Activated CD4-positive, alpha-beta T cell treated with anti-CD3 and anti-CD28 coated beads for 36 hours (primary cell): Measurements from ENCODE around the gene CERT1. TPM values are rescaled to one million over a fixed set of nuclear protein-coding genes. Genes with fewer than 3 reads are reported as not detected.

Source experiments
- ATAC-seq: fragments of 200-7000 bp; cut with Tn5 transposase; one replicate; pipeline ENCODE4 v1.10.0; 2021; ENCODE audit warnings: mild to moderate bottlenecking, moderate library complexity
- CTCF ChIA-PET: fragments of 350-600 bp; sonication (Branson Sonifier 250); formaldehyde crosslinking; loops from one replicate; lab custom pipeline; 2021; ENCODE audit warnings: antibody characterized with exemption; lab: Charles Lee
- POLR2A ChIA-PET: fragments of 350-600 bp; sonication (Branson Sonifier 250); formaldehyde crosslinking; loops from one replicate; lab custom pipeline; 2021; ENCODE audit warnings: antibody characterized with exemption, inconsistent platforms; lab: Charles Lee
- DNase-seq: peaks from one replicate; pipeline ENCODE4 v3.0.0-alpha.2; 2020
- H3K27ac Mint-ChIP-seq: one replicate; pipeline ENCODE4 v1.8.0; 2021; ENCODE audit warnings: mixed read lengths
- H3K27me3 Mint-ChIP-seq: one replicate; pipeline ENCODE4 v1.8.0; 2021; ENCODE audit warnings: mixed read lengths
- H3K36me3 Mint-ChIP-seq: one replicate; pipeline ENCODE4 v1.8.0; 2021; ENCODE audit warnings: low read depth, mixed read lengths
- H3K4me1 Mint-ChIP-seq: one replicate; pipeline ENCODE4 v1.8.0; 2021; ENCODE audit warnings: mixed read lengths
- H3K4me3 Mint-ChIP-seq: one replicate; pipeline ENCODE4 v1.8.0; 2021; ENCODE audit warnings: mild to moderate bottlenecking, moderate library complexity, mixed read lengths
- H3K9me3 Mint-ChIP-seq: one replicate; pipeline ENCODE4 v1.8.0; 2021; ENCODE audit warnings: low read depth, mixed read lengths
- intact Hi-C, 2 experiments: fragments of 100-400 bp; cut with DNase I in 1 of 2; cut with micrococcal nuclease in 1 of 2; formaldehyde crosslinking; loops; one replicate each; pipeline versions ENCODE4 v1.14.2 to v1.15.1; 2022 to 2024; cut with DNase I, micrococcal nuclease
- total RNA-seq, 2 experiments: library from RNA; stranded (reverse); gene quantifications; one replicate each; pipeline ENCODE4 v1.2.3, GENCODE V29; 2021

The CERT1 gene
- total RNA-seq, 2 experiments from 2014 or later, result 21.6 to 24.5 TPM

DNA sequence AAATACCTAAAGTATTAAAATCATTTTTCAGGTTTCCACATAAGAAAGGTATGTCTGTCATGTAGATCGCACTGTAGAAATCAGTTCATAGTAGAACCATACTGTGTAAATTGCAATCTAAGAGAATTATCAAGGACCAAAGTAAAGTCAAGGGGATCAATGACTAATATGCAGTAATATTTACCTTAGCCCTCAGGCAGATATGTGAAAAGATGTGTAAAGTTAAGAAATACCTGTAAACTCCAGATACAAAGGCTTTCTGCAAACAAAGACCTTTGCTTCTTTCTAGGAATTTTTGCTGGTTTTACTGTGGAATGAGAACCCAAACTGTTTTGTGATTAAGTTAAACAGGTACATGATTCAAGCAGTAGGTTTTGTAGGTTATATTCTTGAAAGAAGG is 11.8 kb upstream of the CERT1 start:
- no peak overlapping the region for H3K4me3 Mint-ChIP-seq
- ChIA-PET POLR2A (interaction anchor here (0.7 kb wide), 2 partner anchors 194 to 285 kb away, joined by 3 to 4 read pairs; partner anchors contain the start of gene POC5), CTCF (no interaction called here)
- H3K4me1 Mint-ChIP-seq, result peaks cover 60% of the 10 kb centered on the region
- peak overlapping the region; percentile 61 for H3K27ac Mint-ChIP-seq
- intact Hi-C loops, result loop anchor here in 1 of 2 experiments (10.0 kb wide), 1 partner anchor 1828 kb away; no protein-coding TSS in a partner anchor
- peaks cover 18% of the 10 kb centered on the region for H3K9me3 Mint-ChIP-seq
- DNase-seq (no peak), ATAC-seq (no peak)
- peaks cover 36% of the 10 kb centered on the region for H3K36me3 Mint-ChIP-seq
- no peaks in the 10 kb centered on the region for H3K27me3 Mint-ChIP-seq

DNA sequence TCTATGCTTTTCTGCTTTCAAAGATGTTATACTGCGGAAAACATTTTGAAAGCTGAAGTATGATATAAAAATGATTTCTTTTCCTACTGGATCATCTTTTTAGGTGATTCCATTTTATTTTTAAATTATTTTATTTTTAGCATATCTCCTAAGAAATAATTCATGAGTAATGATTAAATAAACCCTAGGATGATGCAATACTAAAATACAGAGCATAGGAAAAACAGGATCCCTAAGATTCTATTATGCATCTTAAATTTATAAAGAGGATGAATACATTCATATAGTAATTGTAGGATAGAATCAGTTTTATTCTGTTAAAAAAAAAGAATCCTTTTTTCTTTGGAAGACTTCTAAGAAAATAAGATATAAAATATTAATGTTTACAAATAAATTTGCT is 11.1 kb upstream of the CERT1 start:
- H3K4me1 Mint-ChIP-seq, result peaks cover 67% of the 10 kb centered on the region
- DNase-seq (no peak), ATAC-seq (no peak)
- no peaks in the 10 kb centered on the region for H3K27me3 Mint-ChIP-seq
- H3K27ac Mint-ChIP-seq, result peak overlapping the region; percentile 73
- intact Hi-C loops, result loop anchor here in 1 of 2 experiments (10.0 kb wide), 1 partner anchor 1828 kb away; no protein-coding TSS in a partner anchor
- no peak overlapping the region for H3K4me3 Mint-ChIP-seq
- ChIA-PET CTCF (no interaction called here), POLR2A (no interaction called here)
- H3K9me3 Mint-ChIP-seq, result peaks cover 18% of the 10 kb centered on the region
- peaks cover 41% of the 10 kb centered on the region for H3K36me3 Mint-ChIP-seq

DNA sequence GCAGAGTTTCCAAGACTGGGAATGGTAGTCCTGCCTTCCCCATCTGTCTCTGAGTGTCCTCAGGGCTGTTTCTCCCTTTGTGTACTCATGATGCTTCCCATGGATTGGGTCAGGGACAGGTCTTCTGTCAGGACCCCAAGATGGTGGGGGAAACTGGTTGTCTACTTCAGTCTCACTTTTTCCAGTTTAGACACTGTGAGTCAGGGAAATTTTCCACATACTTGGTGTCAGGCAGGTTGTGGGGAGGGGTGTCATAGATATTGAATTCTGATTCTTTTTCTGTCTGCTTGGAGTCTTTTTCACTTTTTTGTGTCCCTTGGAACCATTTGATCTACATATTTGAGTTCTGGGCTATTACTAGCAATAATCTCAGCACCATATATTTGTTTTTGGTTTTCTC is 10.6 kb upstream of the CERT1 start:
- no peak for ATAC-seq
- ChIA-PET POLR2A (no interaction called here), CTCF (interaction anchor here (0.6 kb wide), 1 partner anchor 44 kb away, joined by 4 read pairs; no protein-coding TSS in a partner anchor)
- peak; percentile 21 for DNase-seq
- Mint-ChIP-seq H3K27ac (peak overlapping the region; percentile 73), H3K4me1 (peaks cover 69% of the 10 kb centered on the region), H3K9me3 (peaks cover 18% of the 10 kb centered on the region), H3K4me3 (no peak overlapping the region), H3K36me3 (peaks cover 43% of the 10 kb centered on the region), H3K27me3 (no peaks in the 10 kb centered on the region)
- intact Hi-C loops, result loop anchor here in 1 of 2 experiments (10.0 kb wide), 1 partner anchor 1827 kb away; no protein-coding TSS in a partner anchor

DNA sequence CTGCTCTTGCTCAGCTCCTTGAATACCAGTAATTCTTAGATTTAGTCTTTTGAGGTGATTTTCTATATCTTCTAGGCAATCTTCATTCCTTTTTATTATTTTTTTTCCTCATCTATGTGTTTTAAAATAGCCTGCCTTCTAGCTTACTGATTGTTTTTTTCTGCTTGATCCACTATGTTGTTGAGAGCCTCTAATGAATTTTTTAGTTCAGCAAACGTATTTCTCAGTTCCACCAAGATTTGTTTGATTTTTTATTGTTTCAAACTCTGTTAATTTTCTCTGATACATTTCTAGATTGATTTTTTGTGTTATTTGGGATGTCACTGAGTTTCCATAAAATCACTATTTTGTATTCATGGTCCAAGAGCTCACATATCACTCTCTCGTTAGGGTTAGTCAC is 9.8 kb upstream of the CERT1 start:
- CTCF ChIA-PET, result interaction anchor here (0.8 to 1.2 kb wide), 2 partner anchors 9 to 47 kb away, joined by 3 read pairs; no protein-coding TSS in a partner anchor
- DNase-seq (no peak), ATAC-seq (no peak)
- no peaks in the 10 kb centered on the region for H3K27me3 Mint-ChIP-seq
- intact Hi-C loops, result loop anchor here in 1 of 2 experiments (10.0 kb wide), 1 partner anchor 1826 kb away; no protein-coding TSS in a partner anchor
- peaks cover 46% of the 10 kb centered on the region for H3K36me3 Mint-ChIP-seq
- peaks cover 18% of the 10 kb centered on the region for H3K9me3 Mint-ChIP-seq
- POLR2A ChIA-PET, result no interaction called here
- H3K27ac Mint-ChIP-seq, result no peak overlapping the region
- H3K4me3 Mint-ChIP-seq, result no peak overlapping the region
- peaks cover 71% of the 10 kb centered on the region for H3K4me1 Mint-ChIP-seq

DNA sequence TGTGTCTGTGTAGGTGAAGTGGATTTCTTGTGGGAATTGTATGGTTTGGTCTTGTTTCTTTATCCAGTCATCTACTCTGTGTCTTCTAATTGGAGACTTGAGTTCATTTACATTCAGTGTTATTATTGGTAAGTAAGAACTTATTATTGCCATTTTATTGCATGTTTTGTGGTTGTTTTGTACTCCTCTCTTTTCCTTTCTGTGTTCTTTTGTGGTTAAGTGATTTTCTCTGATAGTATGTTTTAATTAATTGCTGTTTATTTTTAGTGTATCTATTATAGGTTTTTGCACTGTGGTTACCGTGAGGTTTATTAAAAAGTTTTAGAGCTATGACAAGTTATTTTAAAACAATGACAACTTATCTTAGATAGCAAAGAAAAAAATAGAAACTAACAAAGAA is 8.3 kb upstream of the CERT1 start:
- H3K4me1 Mint-ChIP-seq, result peaks cover 62% of the 10 kb centered on the region
- H3K36me3 Mint-ChIP-seq, result peaks cover 50% of the 10 kb centered on the region
- H3K4me3 Mint-ChIP-seq, result no peak overlapping the region
- H3K9me3 Mint-ChIP-seq, result peaks cover 18% of the 10 kb centered on the region
- H3K27ac Mint-ChIP-seq, result no peak overlapping the region
- intact Hi-C loops, result loop anchor here in 1 of 2 experiments (10.0 kb wide), 1 partner anchor 1825 kb away; no protein-coding TSS in a partner anchor
- no peaks in the 10 kb centered on the region for H3K27me3 Mint-ChIP-seq
- DNase-seq (no peak), ATAC-seq (no peak)
- ChIA-PET CTCF (interaction anchor here (1.2 kb wide), 1 partner anchor 48 kb away, joined by 3 read pairs; no protein-coding TSS in a partner anchor), POLR2A (no interaction called here)

DNA sequence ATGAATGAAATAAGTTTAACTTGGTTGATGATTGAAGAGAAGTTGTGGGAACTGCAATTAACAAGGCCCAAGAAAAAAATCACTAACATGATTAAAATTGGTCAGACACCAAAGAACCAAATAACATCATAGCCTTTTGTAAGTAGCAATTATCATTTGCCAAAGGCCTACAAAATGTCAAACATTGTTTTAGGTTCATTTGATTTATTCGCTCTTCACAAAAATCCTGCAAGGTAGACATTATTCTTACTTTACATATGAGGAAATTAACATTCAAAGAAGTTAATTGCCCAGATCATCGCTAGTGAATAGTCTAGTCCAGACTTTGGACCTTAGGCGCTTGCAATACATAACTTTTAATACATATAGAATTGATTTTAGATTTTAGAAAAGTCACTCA is 2.9 kb upstream of the CERT1 start:
- no peaks in the 10 kb centered on the region for H3K27me3 Mint-ChIP-seq
- no peaks in the 10 kb centered on the region for H3K9me3 Mint-ChIP-seq
- no peak overlapping the region for H3K27ac Mint-ChIP-seq
- H3K4me3 Mint-ChIP-seq, result no peak overlapping the region
- DNase-seq, result no peak
- no peak for ATAC-seq
- intact Hi-C loops, result loop anchor here (5.0 kb wide), 2 partner anchors 153 to 177 kb away; partner anchors contain the start of gene HMGCR (in 1 of the 2)
- H3K4me1 Mint-ChIP-seq, result peaks cover 51% of the 10 kb centered on the region
- ChIA-PET POLR2A (no interaction called here), CTCF (no interaction called here)
- H3K36me3 Mint-ChIP-seq, result peaks cover 35% of the 10 kb centered on the region

DNA sequence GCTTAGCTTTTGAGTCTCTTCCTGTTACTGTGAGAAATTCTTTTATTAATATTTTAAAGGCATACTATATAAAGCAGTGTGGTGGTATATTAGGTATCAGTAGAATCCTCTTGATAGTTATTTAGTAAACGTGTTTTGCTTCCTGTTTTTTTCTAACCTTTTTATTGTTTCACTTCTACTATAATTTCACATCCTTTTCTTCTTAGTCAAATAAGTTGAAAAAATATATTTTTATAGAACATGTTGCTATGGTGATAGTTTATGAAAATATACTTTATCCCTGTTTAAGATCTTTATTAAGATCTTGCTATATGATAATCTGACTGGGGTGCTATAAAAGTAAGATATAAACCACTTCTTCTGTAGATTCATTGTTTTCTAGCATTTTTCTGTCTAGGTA is 2.4 kb upstream of the CERT1 start:
- intact Hi-C loops, result loop anchor here (2.0 to 5.0 kb wide), 3 partner anchors 153 to 461 kb away; partner anchors contain the start of genes GCNT4 (in 1 of the 2) and HMGCR (in 1 of the 2)
- Mint-ChIP-seq H3K27ac (no peak overlapping the region), H3K4me3 (no peak overlapping the region), H3K9me3 (no peaks in the 10 kb centered on the region), H3K4me1 (peaks cover 50% of the 10 kb centered on the region), H3K36me3 (peaks cover 32% of the 10 kb centered on the region), H3K27me3 (no peaks in the 10 kb centered on the region)
- ChIA-PET POLR2A (no interaction called here), CTCF (no interaction called here)
- DNase-seq (no peak), ATAC-seq (no peak)

DNA sequence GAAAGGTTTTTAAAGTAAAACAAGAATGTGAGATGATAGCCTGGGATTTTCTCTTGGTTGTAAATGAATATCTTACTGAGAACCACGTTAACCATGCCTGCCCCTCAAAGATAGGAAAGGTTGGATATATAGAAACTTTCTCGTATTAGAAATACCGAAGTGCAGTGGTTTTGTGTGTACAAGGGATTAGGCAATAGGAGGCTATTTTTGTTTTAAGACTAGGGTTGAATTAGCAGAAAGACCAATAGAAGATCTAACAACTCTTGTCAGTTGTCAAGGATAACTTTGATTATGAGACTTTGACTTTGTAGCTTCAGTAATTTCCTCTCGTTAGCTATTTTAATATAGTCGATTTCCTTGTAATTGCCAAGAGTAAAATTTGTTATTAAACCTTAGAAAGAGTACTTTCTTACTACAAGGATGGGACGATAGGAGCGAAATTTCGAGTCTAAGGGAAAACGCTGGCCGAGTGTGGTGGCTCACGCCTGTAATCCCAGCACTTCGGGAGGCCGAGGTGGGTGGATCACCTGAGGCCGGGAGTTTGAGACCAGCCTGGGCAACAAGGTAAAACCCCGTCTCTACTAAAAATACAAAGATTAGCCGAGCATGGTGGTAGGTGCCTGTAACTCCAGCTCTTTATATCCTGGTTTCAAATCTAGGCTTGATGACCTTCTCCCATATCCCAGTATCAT is 1.1 kb upstream of the CERT1 start:
- intact Hi-C loops, result loop anchor here (2.0 to 5.0 kb wide), 3 partner anchors 155 to 460 kb away; partner anchors contain the start of genes GCNT4 (in 1 of the 2) and HMGCR (in 1 of the 2)
- no peaks in the 10 kb centered on the region for H3K27me3 Mint-ChIP-seq
- ChIA-PET CTCF (interaction anchor here (1.2 to 1.5 kb wide), 2 partner anchors 8 to 168 kb away, joined by 3 to 7 read pairs; no protein-coding TSS in a partner anchor), POLR2A (interaction anchor here (1.6 to 2.1 kb wide), 2 partner anchors 55 to 176 kb away, joined by 5 to 12 read pairs; partner anchors contain the start of gene HMGCR)
- ATAC-seq, result no peak
- peaks cover 48% of the 10 kb centered on the region for H3K4me1 Mint-ChIP-seq
- H3K4me3 Mint-ChIP-seq, result peak overlapping the region; percentile 98
- H3K36me3 Mint-ChIP-seq, result peaks cover 29% of the 10 kb centered on the region
- H3K27ac Mint-ChIP-seq, result peak overlapping the region; percentile 96
- H3K9me3 Mint-ChIP-seq, result no peaks in the 10 kb centered on the region
- DNase-seq, result no peak

DNA sequence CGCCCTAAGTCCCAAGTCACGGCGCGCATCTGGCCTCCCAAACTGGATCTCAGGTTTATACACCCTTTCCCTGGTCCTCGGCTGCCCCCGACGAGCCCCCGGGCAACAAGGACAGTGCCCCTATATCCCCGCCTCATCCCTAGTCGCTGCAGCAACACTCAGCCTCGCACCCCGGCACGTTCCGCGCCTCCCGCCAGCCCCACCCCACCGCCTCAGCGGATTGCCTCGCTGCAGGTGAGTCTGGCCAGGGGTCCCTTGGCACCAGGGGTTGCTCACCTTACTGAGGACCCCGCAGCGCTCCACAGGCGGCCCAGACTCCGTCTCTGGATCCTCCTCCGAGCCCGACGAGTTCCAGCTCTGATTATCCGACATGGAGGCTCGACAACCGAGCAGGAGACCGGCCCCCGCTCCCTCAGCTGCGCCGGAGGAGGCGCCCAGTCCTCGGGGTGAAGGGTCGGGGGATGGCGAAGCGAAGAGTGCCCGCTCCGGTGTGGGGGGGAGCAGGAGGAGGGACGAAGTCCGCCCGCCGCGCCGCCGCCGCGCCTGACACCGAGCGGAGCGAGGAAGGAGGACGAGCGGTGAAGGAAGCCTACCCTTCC is 494 bp downstream of the CERT1 start:
- ChIA-PET POLR2A (interaction anchor here (0.6 to 2.1 kb wide), 3 partner anchors 172 to 206 kb away, joined by 3 to 5 read pairs (median 3); partner anchors contain the start of genes HMGCR and POC5), CTCF (interaction anchor here (1.1 kb wide), 1 partner anchor 13 kb away, joined by 3 read pairs; no protein-coding TSS in a partner anchor)
- Mint-ChIP-seq H3K4me1 (peaks cover 45% of the 10 kb centered on the region), H3K36me3 (peaks cover 23% of the 10 kb centered on the region), H3K27ac (peak overlapping the region; percentile 96), H3K4me3 (peak overlapping the region; percentile 98), H3K9me3 (no peaks in the 10 kb centered on the region), H3K27me3 (no peaks in the 10 kb centered on the region)
- intact Hi-C loops, result loop anchor here (1.0 to 5.0 kb wide), 9 partner anchors 56 to 744 kb away; partner anchors contain the start of genes HMGCR (in 2 of the 2), POC5 (in 2 of the 2), GFM2 (in 1 of the 2) and NSA2 (in 1 of the 2)
- no peak for DNase-seq
- ATAC-seq, result peak; percentile 25

DNA sequence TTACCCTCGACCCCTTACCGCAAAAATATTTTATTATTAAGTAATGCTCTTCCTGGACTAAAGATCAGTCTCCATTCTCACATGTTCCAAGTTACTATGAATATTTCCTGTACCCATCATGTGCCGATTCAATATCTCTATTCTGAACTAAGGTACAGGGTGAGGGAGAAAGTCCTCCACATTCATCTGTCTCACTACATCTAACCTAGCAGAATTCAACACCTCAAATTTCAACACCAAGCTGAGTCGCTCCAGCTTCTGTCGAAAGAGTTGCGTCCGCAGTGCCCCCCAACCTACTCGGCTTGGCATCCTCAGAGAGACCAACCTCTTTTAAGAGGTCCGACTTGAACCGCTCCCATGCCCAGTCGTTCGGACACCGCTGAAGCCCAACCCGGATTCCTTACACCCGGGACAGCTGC is 1.0 kb downstream of the CERT1 start:
- peaks cover 44% of the 10 kb centered on the region for H3K4me1 Mint-ChIP-seq
- peaks cover 26% of the 10 kb centered on the region for H3K36me3 Mint-ChIP-seq
- peak overlapping the region; percentile 98 for H3K4me3 Mint-ChIP-seq
- no peaks in the 10 kb centered on the region for H3K27me3 Mint-ChIP-seq
- intact Hi-C loops, result loop anchor here (2.0 to 5.0 kb wide), 4 partner anchors 64 to 173 kb away; partner anchors contain the start of gene HMGCR (in 1 of the 2)
- peak overlapping the region; percentile 96 for H3K27ac Mint-ChIP-seq
- no peaks in the 10 kb centered on the region for H3K9me3 Mint-ChIP-seq
- ChIA-PET CTCF (interaction anchor here (1.1 kb wide), 1 partner anchor 14 kb away, joined by 3 read pairs; no protein-coding TSS in a partner anchor), POLR2A (no interaction called here)
- ATAC-seq, result no peak
- DNase-seq, result no peak
